Panc1 (cell line): ENCODE measurements around the gene USP49.

Source experiments
- CTCF ChIP-seq: fragments of 450-650 bp; IDR thresholded peaks from 2 replicates; pipeline ENCODE4 v1.5.1; 2017; ENCODE audit warnings: mild to moderate bottlenecking
- POLR2AphosphoS5 ChIP-seq: IDR thresholded peaks from 2 replicates; pipeline ENCODE4 v1.6.1; 2012; ENCODE audit warnings: mild to moderate bottlenecking, low read depth, low read length, moderate library complexity
- SIN3A ChIP-seq: IDR thresholded peaks from 2 replicates; pipeline ENCODE4 v1.6.1; 2012; ENCODE audit warnings: low read depth, mild to moderate bottlenecking, low read length, moderate library complexity, borderline replicate concordance; ENCODE audit not compliant: insufficient read depth
- TCF7L2 ChIP-seq: IDR thresholded peaks from 2 replicates; pipeline ENCODE4 v1.6.1; 2011; ENCODE audit warnings: mild to moderate bottlenecking, low read depth, low read length, inconsistent platforms

- TF ChIP-seq TCF7L2: no peak
- no peak for TF ChIP-seq CTCF
- TF ChIP-seq POLR2AphosphoS5: no peak
- no peak for TF ChIP-seq SIN3A
Observed at GRCh38 chr6:41892921-41893564, 2.1 kb downstream of the USP49 start.
